ENCODE results near the gene NUDT3. TPM values are rescaled to one million over a fixed set of nuclear protein-coding genes. Genes with fewer than 3 reads are reported as not detected.

Gene NUDT3
- total and polyA plus RNA-seq, 9 donors = 16.0 to 60.7 (median 50.2) TPM

DNA sequence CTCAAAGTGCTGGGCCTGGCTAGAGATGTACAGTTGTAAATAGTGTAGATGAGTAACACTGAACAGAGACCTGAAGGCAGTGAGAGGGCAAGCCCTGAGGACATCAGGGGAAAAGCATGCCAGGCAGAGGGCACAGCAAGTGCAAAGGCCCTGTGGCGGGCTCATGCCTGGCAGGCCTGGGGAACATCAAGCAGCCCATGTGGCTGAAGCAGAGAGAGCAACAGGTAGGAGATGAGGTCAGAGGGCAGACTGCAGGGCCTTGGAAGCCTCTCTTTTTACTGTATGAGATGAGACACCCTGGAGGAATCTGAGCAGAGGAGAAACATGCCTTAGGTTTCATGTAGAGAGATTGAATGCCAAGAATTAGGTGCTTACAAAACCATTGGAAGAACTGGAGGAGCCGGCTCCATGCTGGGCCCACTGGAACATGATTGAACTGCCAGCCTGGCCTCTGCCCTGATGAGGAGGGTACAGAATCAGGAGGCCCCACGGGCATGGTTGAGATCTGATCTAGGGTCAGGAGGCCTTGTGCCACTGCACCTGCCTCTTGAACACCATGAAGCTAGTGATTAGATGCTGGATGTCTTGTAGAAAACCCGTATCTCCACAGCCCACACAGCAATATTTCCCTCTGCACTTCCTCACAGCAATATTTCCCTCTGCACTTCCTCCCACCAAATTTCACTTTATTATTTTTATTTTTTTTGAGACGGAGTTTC lies 161.7 kb downstream of the NUDT3 start:
- Histone ChIP-seq H3K4me1 (ENCODE audit: insufficient read depth) (no peaks in the 10 kb centered on the region), H3K27ac (no peak overlapping the region), H3K36me3 (no peaks in the 10 kb centered on the region), H3K27me3 (no peaks in the 10 kb centered on the region), H3K9me3 (no peaks in the 10 kb centered on the region), H3K4me3 (no peak overlapping the region)
- DNase-seq = peak in 1 of 5 donors; percentile 8
- TF ChIP-seq EP300 (IDR thresholded peaks at IDR 0.05) (no peak), POLR2A (IDR thresholded peaks at IDR 0.05) (no peak)
- TF ChIP-seq, protein P1, sequence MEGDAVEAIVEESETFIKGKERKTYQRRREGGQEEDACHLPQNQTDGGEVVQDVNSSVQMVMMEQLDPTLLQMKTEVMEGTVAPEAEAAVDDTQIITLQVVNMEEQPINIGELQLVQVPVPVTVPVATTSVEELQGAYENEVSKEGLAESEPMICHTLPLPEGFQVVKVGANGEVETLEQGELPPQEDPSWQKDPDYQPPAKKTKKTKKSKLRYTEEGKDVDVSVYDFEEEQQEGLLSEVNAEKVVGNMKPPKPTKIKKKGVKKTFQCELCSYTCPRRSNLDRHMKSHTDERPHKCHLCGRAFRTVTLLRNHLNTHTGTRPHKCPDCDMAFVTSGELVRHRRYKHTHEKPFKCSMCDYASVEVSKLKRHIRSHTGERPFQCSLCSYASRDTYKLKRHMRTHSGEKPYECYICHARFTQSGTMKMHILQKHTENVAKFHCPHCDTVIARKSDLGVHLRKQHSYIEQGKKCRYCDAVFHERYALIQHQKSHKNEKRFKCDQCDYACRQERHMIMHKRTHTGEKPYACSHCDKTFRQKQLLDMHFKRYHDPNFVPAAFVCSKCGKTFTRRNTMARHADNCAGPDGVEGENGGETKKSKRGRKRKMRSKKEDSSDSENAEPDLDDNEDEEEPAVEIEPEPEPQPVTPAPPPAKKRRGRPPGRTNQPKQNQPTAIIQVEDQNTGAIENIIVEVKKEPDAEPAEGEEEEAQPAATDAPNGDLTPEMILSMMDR (IDR thresholded peaks at IDR 0.05) = no peak
- intact Hi-C loops (cut with DNase I) = no loop called here
- 84 to 90% (median 87%) methylated on average over 5 of the region's 5 CpGs for WGBS, 3 donors

DNA sequence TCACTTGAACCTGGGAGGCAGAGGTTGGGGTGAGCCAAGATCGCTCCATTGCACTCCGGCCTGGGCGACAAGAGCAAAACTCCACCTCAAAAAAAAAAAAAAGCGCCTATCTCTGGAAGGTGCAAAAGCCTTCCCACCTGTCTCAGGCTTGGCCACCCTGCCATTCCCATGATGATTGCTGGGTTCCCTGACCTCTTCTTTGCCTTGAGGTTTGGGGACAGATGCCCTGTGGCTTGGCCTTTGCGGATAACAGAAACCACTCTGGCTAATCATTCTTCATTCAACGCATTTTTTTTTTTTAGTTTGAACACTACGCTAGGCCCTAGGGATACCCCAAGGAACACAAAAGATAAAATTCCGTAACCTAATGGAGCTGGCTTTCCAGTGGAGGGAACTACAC lies 162.6 kb downstream of the NUDT3 start:
- Histone ChIP-seq H3K4me3 (no peak overlapping the region), H3K27me3 (no peaks in the 10 kb centered on the region), H3K9me3 (no peaks in the 10 kb centered on the region), H3K4me1 (ENCODE audit: insufficient read depth) (no peaks in the 10 kb centered on the region), H3K27ac (no peak overlapping the region), H3K36me3 (no peaks in the 10 kb centered on the region)
- TF ChIP-seq EP300 (IDR thresholded peaks at IDR 0.05) = no peak
- TF ChIP-seq POLR2A (IDR thresholded peaks at IDR 0.05) = no peak
- TF ChIP-seq, protein P1 (IDR thresholded peaks at IDR 0.05) = no peak
- 87 to 91% (median 88%) methylated on average over 8 of the region's 8 CpGs for WGBS, 3 donors
- no peak for DNase-seq
- intact Hi-C loops (cut with DNase I) = no loop called here

Small RNA genes within 50 kb of the gene (microRNA-seq; reads per million reads assigned to microRNA genes)
- 0 reads per million in 3 donors for gene MIR6835

Small RNA genes within 50 kb of the gene (small RNA-seq; reads per million reads assigned to genes)
- gene MIR6835 = not detected

Other genes with a start within 250 kb of the NUDT3 start
- under 1 TPM in 5 of 7 donors, not detected in 2; under 0.01 to 0.37 (median 0.15) TPM for gene GRM4, start 246.6 kb downstream of the NUDT3 start, total RNA-seq
- gene GRM4, start 246.6 kb downstream of the NUDT3 start, polyA plus RNA-seq = under 1 TPM; 0.05 to 0.06 TPM
- gene HMGA1, start 155.8 kb downstream of the NUDT3 start, total RNA-seq = 10 to 100 TPM in 4 of 7 donors, 1 to 10 TPM in 3; 5.1 to 39.9 (median 10.4) TPM
- 1 to 10 TPM; 2.4 to 5.6 TPM for gene HMGA1, start 155.8 kb downstream of the NUDT3 start, polyA plus RNA-seq
- gene SMIM29, start 143.7 kb downstream of the NUDT3 start, total RNA-seq = 10 to 100 TPM; 14.7 to 26.6 (median 17.8) TPM
- gene SMIM29, start 143.7 kb downstream of the NUDT3 start, polyA plus RNA-seq = 10 to 100 TPM in 1 of 2 donors, 1 to 10 TPM in 1; 2.0 to 26.3 TPM
- gene RPS10, start 33.4 kb upstream of the NUDT3 start, total RNA-seq = over 10,000 TPM in 1 of 7 donors, 1,000 to 10,000 TPM in 6; 2,362 to 10,077 (median 2,497) TPM
- gene RPS10, start 33.4 kb upstream of the NUDT3 start, polyA plus RNA-seq = 1,000 to 10,000 TPM; 1,945 to 5,240 TPM
- under 1 TPM in 5 of 7 donors, not detected in 2; 0.08 to 0.47 (median 0.35) TPM for gene PACSIN1, start 73.4 kb upstream of the NUDT3 start, total RNA-seq
- gene PACSIN1, start 73.4 kb upstream of the NUDT3 start, polyA plus RNA-seq = under 1 TPM; 0.45 to 0.55 TPM
- 1 to 10 TPM in 1 of 7 donors, under 1 TPM in 4, not detected in 2; 0.24 to 1.6 (median 0.69) TPM for gene SPDEF, start 163.7 kb upstream of the NUDT3 start, total RNA-seq
- under 1 TPM in 1 of 2 donors, not detected in 1; 0.11 TPM for gene SPDEF, start 163.7 kb upstream of the NUDT3 start, polyA plus RNA-seq

All from ovary (tissue), 9 donors.